ENCODE measurements around the gene MEF2D. TPM values are rescaled to one million over a fixed set of nuclear protein-coding genes. Genes with fewer than 3 reads are reported as not detected.

MEF2D gene
- total RNA-seq, 5 donors from 2014 or later (not counting 1 experiment from before 2014, with no cell fraction given) = 60.7 to 133 (median 79.3) TPM

GRCh38 chr1:156493742-156494141 lies 6.8 kb downstream of the MEF2D start:
- DNase-seq = no peak
- peaks cover 21% of the 10 kb centered on the region for H3K36me3 Mint-ChIP-seq

GRCh38 chr1:156493154-156493631 lies 7.4 kb downstream of the MEF2D start:
- H3K27me3 Mint-ChIP-seq = no peaks in the 10 kb centered on the region
- CTCF ChIA-PET = interaction anchor here (0.5 to 1.6 kb wide), 6 partner anchors 8 to 1402 kb away, joined by 3 to 6 read pairs (median 4); partner anchors contain the start of gene MEF2D (in 1 of the 2)
- peak overlapping the region; percentile 92 for H3K27ac Mint-ChIP-seq
- peaks cover 100% of the 10 kb centered on the region in 3 donors for H3K4me1 Mint-ChIP-seq
- peak overlapping the region; percentile 10 to 82 (median 58) for H3K4me3 Mint-ChIP-seq
- Histone ChIP-seq H3K27me3 (replicated peaks in 1 of 2; ENCODE audit: control insufficient read depth in 2 of 2, extremely low read depth in 1 of 2, insufficient read depth in 2 of 2, low read length in 1 of 2) (no peaks in the 10 kb centered on the region), H3K4me1 (ENCODE audit: control insufficient read depth in 1 of 2, extremely low read depth in 1 of 2, insufficient read depth in 2 of 2, low read length in 2 of 2) (peaks cover 71 to 100% of the 10 kb centered on the region in 2 experiments), H3K27ac (ENCODE audit: low read length) (peak overlapping the region; percentile 45), H3K9me3 (no peaks in the 10 kb centered on the region), H3K4me3 (ENCODE audit: control insufficient read depth in 1 of 2, extremely low read depth in 1 of 2, low read length in 1 of 2) (no peak overlapping the region), H3K36me3 (ENCODE audit: control insufficient read depth in 2 of 2, extremely low read depth in 1 of 2, insufficient read depth in 1 of 2, low read length in 1 of 2) (peaks cover 3 to 24% of the 10 kb centered on the region in 2 donors)
- no peaks in the 10 kb centered on the region for H3K9me3 Mint-ChIP-seq
- no peak for ATAC-seq (replicated peaks in 1 of 4)
- no peak for DNase-seq
- WGBS (ENCODE audit: insufficient coverage) = 63% methylated on average over 3 of the region's 11 CpGs
- POLR2A ChIA-PET = no interaction called here
- H3K36me3 Mint-ChIP-seq = peaks cover 21% of the 10 kb centered on the region

More at GRCh38 chr1:156493742-156494141, 6.8 kb downstream of the MEF2D start:
- ATAC-seq (replicated peaks in 1 of 4) = no peak
- Histone ChIP-seq H3K4me1 (ENCODE audit: control insufficient read depth in 1 of 2, extremely low read depth in 1 of 2, insufficient read depth in 2 of 2, low read length in 2 of 2) (peaks cover 72 to 100% of the 10 kb centered on the region in 2 experiments), H3K27ac (ENCODE audit: low read length) (no peak overlapping the region), H3K9me3 (no peaks in the 10 kb centered on the region), H3K4me3 (ENCODE audit: control insufficient read depth in 1 of 2, extremely low read depth in 1 of 2, low read length in 1 of 2) (no peak overlapping the region), H3K36me3 (ENCODE audit: control insufficient read depth in 2 of 2, extremely low read depth in 1 of 2, insufficient read depth in 1 of 2, low read length in 1 of 2) (peaks cover 3 to 24% of the 10 kb centered on the region in 2 donors), H3K27me3 (replicated peaks in 1 of 2; ENCODE audit: control insufficient read depth in 2 of 2, extremely low read depth in 1 of 2, insufficient read depth in 2 of 2, low read length in 1 of 2) (no peaks in the 10 kb centered on the region)
- Mint-ChIP-seq H3K27me3 (no peaks in the 10 kb centered on the region), H3K4me1 (peaks cover 100% of the 10 kb centered on the region in 3 donors), H3K9me3 (no peaks in the 10 kb centered on the region), H3K27ac (peak overlapping the region; percentile 76 to 92), H3K4me3 (peak overlapping the region in 1 of 3 donors; percentile 82)
- ChIA-PET CTCF (interaction anchor here (0.6 to 1.0 kb wide), 3 partner anchors 31 to 190 kb away, joined by 3 to 4 read pairs (median 3); no protein-coding TSS in a partner anchor), POLR2A (no interaction called here)

- Mint-ChIP-seq H3K36me3 (peaks cover 21% of the 10 kb centered on the region), H3K27ac (peak overlapping the region; percentile 92), H3K9me3 (no peaks in the 10 kb centered on the region), H3K27me3 (no peaks in the 10 kb centered on the region), H3K4me3 (peak overlapping the region; percentile 10 to 82 (median 58)), H3K4me1 (peaks cover 100% of the 10 kb centered on the region in 3 donors)
- 36% methylated on average over 3 of the region's 7 CpGs for WGBS (ENCODE audit: insufficient coverage)
- Histone ChIP-seq H3K9me3 (no peaks in the 10 kb centered on the region), H3K4me3 (ENCODE audit: control insufficient read depth in 1 of 2, extremely low read depth in 1 of 2, low read length in 1 of 2) (no peak overlapping the region), H3K27me3 (replicated peaks in 1 of 2; ENCODE audit: control insufficient read depth in 2 of 2, extremely low read depth in 1 of 2, insufficient read depth in 2 of 2, low read length in 1 of 2) (no peaks in the 10 kb centered on the region), H3K36me3 (ENCODE audit: control insufficient read depth in 2 of 2, extremely low read depth in 1 of 2, insufficient read depth in 1 of 2, low read length in 1 of 2) (peaks cover 3 to 24% of the 10 kb centered on the region in 2 donors), H3K4me1 (ENCODE audit: control insufficient read depth in 1 of 2, extremely low read depth in 1 of 2, insufficient read depth in 2 of 2, low read length in 2 of 2) (peaks cover 68 to 100% of the 10 kb centered on the region in 2 experiments), H3K27ac (ENCODE audit: low read length) (peak overlapping the region; percentile 45)
- ATAC-seq (replicated peaks in 1 of 4) (no peak), DNase-seq (peak in 1 of 35 experiments; percentile 50)
- CTCF ChIA-PET = interaction anchor here in 1 of 2 donors (0.5 to 1.6 kb wide), 4 partner anchors 8 to 1401 kb away, joined by 3 to 6 read pairs (median 4); partner anchors contain the start of gene MEF2D
- POLR2A ChIA-PET = no interaction called here
Observed at GRCh38 chr1:156492591-156493080, 7.9 kb downstream of the MEF2D start.

GRCh38 chr1:156492013-156492590 lies 8.5 kb downstream of the MEF2D start:
- no peaks in the 10 kb centered on the region for H3K9me3 ChIP-seq
- Mint-ChIP-seq H3K4me3 (peak overlapping the region; percentile 38 to 82 (median 58)), H3K9me3 (no peaks in the 10 kb centered on the region), H3K27me3 (no peaks in the 10 kb centered on the region), H3K27ac (peak overlapping the region; percentile 92), H3K36me3 (peaks cover 21% of the 10 kb centered on the region), H3K4me1 (peaks cover 100% of the 10 kb centered on the region in 3 donors)
- ChIA-PET POLR2A (interaction anchor here in 1 of 2 donors (0.6 kb wide), 1 partner anchor 145 kb away, joined by 4 read pairs; no protein-coding TSS in a partner anchor), CTCF (interaction anchor here in 1 of 2 donors (1.6 kb wide), 1 partner anchor 9 kb away, joined by 6 read pairs; the partner anchor contains the start of gene MEF2D)
- peaks cover 3 to 24% of the 10 kb centered on the region in 2 donors for H3K36me3 ChIP-seq (ENCODE audit: control insufficient read depth in 2 of 2, extremely low read depth in 1 of 2, insufficient read depth in 1 of 2, low read length in 1 of 2)
- H3K4me3 ChIP-seq (ENCODE audit: control insufficient read depth in 1 of 2, extremely low read depth in 1 of 2, low read length in 1 of 2) = no peak overlapping the region
- peak overlapping the region; percentile 75 for H3K27ac ChIP-seq (ENCODE audit: low read length)
- H3K27me3 ChIP-seq (replicated peaks in 1 of 2; ENCODE audit: control insufficient read depth in 2 of 2, extremely low read depth in 1 of 2, insufficient read depth in 2 of 2, low read length in 1 of 2) = no peaks in the 10 kb centered on the region
- ATAC-seq (replicated peaks in 1 of 4) = no peak
- WGBS (ENCODE audit: insufficient coverage) = 71% methylated on average over 2 of the region's 6 CpGs
- H3K4me1 ChIP-seq (ENCODE audit: control insufficient read depth in 1 of 2, extremely low read depth in 1 of 2, insufficient read depth in 2 of 2, low read length in 2 of 2) = peaks cover 67 to 100% of the 10 kb centered on the region in 2 experiments
- no peak for DNase-seq

GRCh38 chr1:156491151-156491949 lies 9.2 kb downstream of the MEF2D start:
- Histone ChIP-seq H3K36me3 (ENCODE audit: control insufficient read depth in 2 of 2, extremely low read depth in 1 of 2, insufficient read depth in 1 of 2, low read length in 1 of 2) (peaks cover 3 to 24% of the 10 kb centered on the region in 2 donors), H3K27ac (ENCODE audit: low read length) (peak overlapping the region; percentile 75), H3K4me1 (ENCODE audit: control insufficient read depth in 1 of 2, extremely low read depth in 1 of 2, insufficient read depth in 2 of 2, low read length in 2 of 2) (peaks cover 59 to 98% of the 10 kb centered on the region in 2 experiments), H3K27me3 (replicated peaks in 1 of 2; ENCODE audit: control insufficient read depth in 2 of 2, extremely low read depth in 1 of 2, insufficient read depth in 2 of 2, low read length in 1 of 2) (no peaks in the 10 kb centered on the region), H3K4me3 (ENCODE audit: control insufficient read depth in 1 of 2, extremely low read depth in 1 of 2, low read length in 1 of 2) (no peak overlapping the region), H3K9me3 (no peaks in the 10 kb centered on the region)
- no peaks in the 10 kb centered on the region for H3K9me3 Mint-ChIP-seq
- ATAC-seq (replicated peaks in 1 of 4) = no peak
- no peak for DNase-seq
- H3K4me3 Mint-ChIP-seq = peak overlapping the region; percentile 21 to 82 (median 38)
- H3K27me3 Mint-ChIP-seq = no peaks in the 10 kb centered on the region
- CTCF ChIA-PET = interaction anchor here (0.7 to 4.2 kb wide), 4 partner anchors 10 to 80 kb away, joined by 3 to 31 read pairs (median 11); partner anchors contain the start of gene MEF2D (in 1 of the 2)
- peaks cover 23% of the 10 kb centered on the region for H3K36me3 Mint-ChIP-seq
- WGBS (ENCODE audit: insufficient coverage) = 61% methylated on average over 2 of the region's 6 CpGs
- peaks cover 100% of the 10 kb centered on the region in 3 donors for H3K4me1 Mint-ChIP-seq
- peak overlapping the region; percentile 92 for H3K27ac Mint-ChIP-seq
- POLR2A ChIA-PET = interaction anchor here (0.7 to 1.1 kb wide), 2 partner anchors 10 to 15 kb away, joined by 3 to 4 read pairs; no protein-coding TSS in a partner anchor

All from T-cell (primary cell).